Measurements from ENCODE around the gene STOML3. TPM values are rescaled to one million over a fixed set of nuclear protein-coding genes. Genes with fewer than 3 reads are reported as not detected.
A peak's percentile ranks its signal among the peaks of the same experiment; 100 is the strongest.

The STOML3 gene
- total and polyA plus RNA-seq, 2 of the 8 experiments (the other 6 are each of a cell fraction or from before 2014, with no cell fraction given), result 0.06 TPM; not detected in 1

- Histone ChIP-seq H3K14ac (ENCODE audit: insufficient read length) (no peak overlapping the region), H3K4me2 (ENCODE audit: insufficient read depth in 1 of 2, low read depth in 2 of 2, low read length in 2 of 2) (no peak overlapping the region), H3K79me2 (ENCODE audit: control insufficient read depth in 1 of 2, insufficient read depth in 2 of 2, low read length in 2 of 2) (no peaks in the 10 kb centered on the region), H3K4me3 (ENCODE audit: extremely low read depth in 1 of 4, insufficient read depth in 2 of 4, low read depth in 3 of 4, low read length in 4 of 4) (no peak overlapping the region), H2AFZ (ENCODE audit: low read length) (no peak overlapping the region), H3K23ac (ENCODE audit: insufficient read length) (no peak overlapping the region), H3K9ac (replicated peaks in 1 of 4; ENCODE audit: extremely low read depth in 1 of 4, low read depth in 3 of 4, low read length in 3 of 4) (no peak overlapping the region), H2BK12ac (ENCODE audit: low read depth, low read length) (no peak overlapping the region), H3K4ac (replicated peaks; ENCODE audit: insufficient read length, low read depth, low read length) (no peak overlapping the region), H3K27ac (ENCODE audit: low read depth, low read length) (no peak overlapping the region), H3K4me1 (replicated peaks in 1 of 4; ENCODE audit: control insufficient read depth in 3 of 4, insufficient read depth in 4 of 4, low read length in 3 of 4) (peaks cover 0 to 16% (median 5%) of the 10 kb centered on the region in 4 experiments; a peak in 6 of 7 replicates), H4K20me1 (replicated peaks in 1 of 2; ENCODE audit: control insufficient read depth in 1 of 2, insufficient read depth in 2 of 2, low read length in 2 of 2) (no peaks in the 10 kb centered on the region), H2BK15ac (ENCODE audit: low read length) (no peak overlapping the region), H2AK5ac (ENCODE audit: low read depth, low read length) (no peak overlapping the region), H2BK120ac (replicated peaks; ENCODE audit: low read depth, low read length) (no peak overlapping the region), H2BK20ac (ENCODE audit: low read length) (no peak overlapping the region), H3K9me3 (ENCODE audit: insufficient read depth in 2 of 2, low read depth in 1 of 2, low read length in 1 of 2) (no peaks in the 10 kb centered on the region), H4K91ac (replicated peaks; ENCODE audit: insufficient read length, low read length) (no peak overlapping the region), H3K79me1 (ENCODE audit: low read depth, low read length) (no peaks in the 10 kb centered on the region), H4K8ac (ENCODE audit: extremely low read depth, insufficient read depth, low read length) (no peak overlapping the region), H3K36me3 (ENCODE audit: control insufficient read depth in 2 of 4, insufficient read depth in 4 of 4, low read length in 3 of 4) (no peaks in the 10 kb centered on the region), H3K18ac (ENCODE audit: extremely low read depth, low read length) (no peak overlapping the region), H4K5ac (ENCODE audit: insufficient read length, low read depth, low read length) (no peak overlapping the region), H3K27me3 (replicated peaks in 1 of 4; ENCODE audit: control insufficient read depth in 3 of 4, extremely low read depth in 1 of 4, insufficient read depth in 3 of 4, low read length in 3 of 4) (no peaks in the 10 kb centered on the region), H3K56ac (replicated peaks; ENCODE audit: insufficient read length, low read depth, low read length) (no peak overlapping the region), H2BK5ac (ENCODE audit: low read depth, low read length) (no peak overlapping the region), H3K23me2 (ENCODE audit: low read depth, low read length) (no peaks in the 10 kb centered on the region)
- POLR2A ChIA-PET (ENCODE audit: partially characterized antibody), result interaction anchor here (0.5 kb wide), 1 partner anchor 452 kb away, joined by 3 read pairs; no protein-coding TSS in a partner anchor
- 88% methylated on average over 4 of the region's 4 CpGs; no CpG with 5 or more reads in 1 of the 2 experiments for WGBS, 2 experiments (ENCODE audit: extremely low coverage in 1 of 2, insufficient coverage in 1 of 2, insufficient read length in 1 of 2, insufficient replicate concordance in 2 of 2, low coverage in 1 of 2, low lambda C conversion rate in 2 of 2, missing lambda C conversion rate in 1 of 2)
- no peak for FAIRE-seq
- CTCF ChIA-PET (ENCODE audit: partially characterized antibody), result interaction anchor here (0.7 to 3.4 kb wide), 10 partner anchors 9 to 642 kb away, joined by 3 to 9 read pairs (median 3); no protein-coding TSS in a partner anchor
- no peak for TF ChIP-seq EP300 (IDR thresholded peaks at IDR 0.05; ENCODE audit: borderline replicate concordance in 1 of 2, low read depth in 2 of 2, low read length in 2 of 2)
- TF ChIP-seq KDM1A (IDR thresholded peaks at IDR 0.05; ENCODE audit: borderline replicate concordance, low read length), result no peak
- TF ChIP-seq RAD21 (IDR thresholded peaks at IDR 0.05 in 1 of 2, conservative IDR thresholded peaks at IDR 0.05 in 1 of 2; ENCODE audit: low read depth in 2 of 2, low read length in 2 of 2), result peak; percentile 65 to 67
- TF ChIP-seq CEBPB (IDR thresholded peaks at IDR 0.05; ENCODE audit: low read depth, low read length), result peak; percentile 35; the same call in 1 of the 2 replicates
- no peak for TF ChIP-seq JUN (IDR thresholded peaks at IDR 0.05; ENCODE audit: low read depth, low read length)
- peak in 2 of 3 experiments; percentile 27 to 35; a peak in 2 of 4 replicates for TF ChIP-seq CTCF (IDR thresholded peaks at IDR 0.05; ENCODE audit: control extremely low read depth in 1 of 3, insufficient read depth in 1 of 3, low read depth in 1 of 3, low read length in 3 of 3)
- no peak for TF ChIP-seq TEAD4 (IDR thresholded peaks at IDR 0.05; ENCODE audit: low read depth, low read length)
- no peak for TF ChIP-seq POLR2AphosphoS5 (IDR thresholded peaks at IDR 0.05; ENCODE audit: low read depth, low read length)
- DNase-seq (ENCODE audit: low read depth in 1 of 2, low spot score in 2 of 2), result no peak
Observed at GRCh38 chr13:38970380-38971051, 20.1 kb downstream of the STOML3 start.
